Central memory CD8-positive, alpha-beta T cell (primary cell): ENCODE results near the gene VAMP5.
"Not testable (repeated sequence)": the region's sequence is repeated elsewhere in the genome, so short reads cannot be mapped to it uniquely, and the experiment has no call there.

ENCODE experiments used
- ATAC-seq: fragments of 150-1000 bp; cut with Tn5 transposase; replicated peaks from 2 replicates; pipeline ENCODE4 v1.10.0; 2022; ENCODE audit warnings: mild to moderate bottlenecking, moderate FRiP score, moderate number of reproducible peaks; ENCODE audit not compliant: poor library complexity, severe bottlenecking; ENCODE audit errors: extremely low read depth
- DNase-seq, 2 donors: peaks; one replicate each; pipeline ENCODE4 v3.0.0; 2021; ENCODE audit warnings: low spot score in 2 of 2
- H3K27ac Mint-ChIP-seq: one replicate; pipeline ENCODE4 v1.8.0; 2022; ENCODE audit warnings: low read depth, mild to moderate bottlenecking, moderate library complexity, mixed read lengths
- H3K27me3 Mint-ChIP-seq: one replicate; pipeline ENCODE4 v1.8.0; 2022; ENCODE audit warnings: mixed read lengths
- H3K36me3 Mint-ChIP-seq: one replicate; pipeline ENCODE4 v1.8.0; 2022; ENCODE audit warnings: mild to moderate bottlenecking, moderate library complexity, mixed read lengths; ENCODE audit not compliant: insufficient read depth
- H3K4me1 Mint-ChIP-seq: one replicate; pipeline ENCODE4 v1.8.0; 2022; ENCODE audit warnings: mixed read lengths
- H3K4me3 Mint-ChIP-seq: one replicate; pipeline ENCODE4 v1.8.0; 2022; ENCODE audit warnings: mild to moderate bottlenecking, moderate library complexity, mixed read lengths
- H3K9me3 Mint-ChIP-seq: one replicate; pipeline ENCODE4 v1.8.0; 2022; ENCODE audit warnings: mixed read lengths

VAMP5 gene

DNA sequence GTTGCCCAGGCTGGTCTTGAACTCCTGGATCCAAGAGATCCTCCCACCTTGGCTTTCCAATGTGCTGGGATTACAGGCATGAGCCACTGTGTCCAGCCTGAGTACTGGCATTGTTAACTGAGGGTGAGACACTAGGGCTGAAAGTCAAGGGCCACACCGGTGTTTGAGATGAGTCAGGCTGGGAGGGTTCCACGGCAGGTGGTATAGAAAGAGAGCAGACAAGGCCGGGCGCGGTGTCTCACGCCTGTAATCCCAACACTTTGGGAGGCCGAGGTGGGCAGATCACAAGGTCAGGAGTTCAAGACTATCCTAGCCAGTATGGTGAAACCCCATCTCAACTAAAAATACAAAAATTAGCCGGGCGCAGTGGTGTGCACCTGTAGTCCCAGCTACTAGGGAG is 8.1 kb downstream of the VAMP5 start:
- peaks cover 64% of the 10 kb centered on the region for H3K4me1 Mint-ChIP-seq
- H3K9me3 Mint-ChIP-seq, H3K27ac Mint-ChIP-seq, H3K27me3 Mint-ChIP-seq, H3K4me3 Mint-ChIP-seq, H3K36me3 Mint-ChIP-seq, ATAC-seq, DNase-seq: not testable (repeated sequence)

- peaks cover 59% of the 10 kb centered on the region for H3K4me1 Mint-ChIP-seq
- H3K27ac Mint-ChIP-seq = peak overlapping the region; percentile 38
- ATAC-seq = no peak
- H3K4me3 Mint-ChIP-seq = peak overlapping the region; percentile 16
- H3K9me3 Mint-ChIP-seq = no peaks in the 10 kb centered on the region
- DNase-seq = no peak
- no peaks in the 10 kb centered on the region for H3K27me3 Mint-ChIP-seq
- H3K36me3 Mint-ChIP-seq = peaks cover 9% of the 10 kb centered on the region
Measured at GRCh38 chr2:85593023-85593422, 8.8 kb downstream of the VAMP5 start.

DNA sequence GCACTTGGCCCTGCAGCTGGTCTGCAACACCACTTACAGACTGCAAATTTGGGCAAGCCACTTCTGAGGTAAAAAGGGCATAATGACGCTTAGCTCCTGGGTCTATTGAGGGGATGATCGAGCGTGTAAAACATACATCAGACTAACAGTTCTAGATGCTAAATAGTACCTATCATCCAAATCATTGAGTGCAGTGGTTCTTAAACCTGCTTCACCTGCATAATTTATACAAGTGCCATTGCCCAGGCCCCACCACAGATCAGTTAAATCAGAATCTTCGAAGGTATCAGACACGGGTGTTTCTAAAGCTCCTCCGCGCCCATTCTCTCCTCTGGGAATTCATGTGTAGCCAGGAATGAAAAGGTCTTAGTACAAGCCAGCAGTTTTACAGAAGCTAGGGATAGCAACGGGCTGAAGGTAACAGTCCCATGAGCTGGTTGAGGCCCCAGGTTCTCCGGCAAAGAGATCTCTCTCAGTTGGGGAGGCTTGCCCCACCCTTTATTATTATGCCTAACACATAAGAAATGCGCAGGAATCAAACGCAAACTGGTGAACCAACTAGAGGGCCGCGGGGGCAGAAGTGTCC is 10.6 kb downstream of the VAMP5 start:
- no peak for ATAC-seq

GRCh38 chr2:85595301-85596025 is 11.2 kb downstream of the VAMP5 start, which contains the start of gene RNF181:
RNF181 (plus strand) TSS chr2:85595745; CDS start chr2:85595764, 19 bp downstream.
- ATAC-seq (peak; percentile 100), DNase-seq (peak; percentile 72 to 83)
- peaks cover 43% of the 10 kb centered on the region for H3K4me1 Mint-ChIP-seq
- H3K4me3 Mint-ChIP-seq = peak within 1 kb of the TSS; percentile 100
- H3K27ac Mint-ChIP-seq = peak within 1 kb of the TSS; percentile 100
- H3K27me3 Mint-ChIP-seq = no peaks in the 10 kb centered on the region
- H3K9me3 Mint-ChIP-seq = no peaks in the 10 kb centered on the region
- peaks cover 13% of the 10 kb centered on the region for H3K36me3 Mint-ChIP-seq

More for the DNA sequence above, 10.6 kb downstream of the VAMP5 start:
- no peaks in the 10 kb centered on the region for H3K27me3 Mint-ChIP-seq
- no peaks in the 10 kb centered on the region for H3K9me3 Mint-ChIP-seq
- peak overlapping the region; percentile 100 for H3K4me3 Mint-ChIP-seq
- DNase-seq = no peak
- H3K27ac Mint-ChIP-seq = peak overlapping the region; percentile 100
- peaks cover 48% of the 10 kb centered on the region for H3K4me1 Mint-ChIP-seq
- H3K36me3 Mint-ChIP-seq = peaks cover 13% of the 10 kb centered on the region

GRCh38 chr2:85596026-85596333 is 11.7 kb downstream of the VAMP5 start:
- H3K36me3 Mint-ChIP-seq = peaks cover 13% of the 10 kb centered on the region
- no peaks in the 10 kb centered on the region for H3K27me3 Mint-ChIP-seq
- H3K27ac Mint-ChIP-seq = peak overlapping the region; percentile 100
- peak overlapping the region; percentile 100 for H3K4me3 Mint-ChIP-seq
- ATAC-seq = no peak
- no peak for DNase-seq
- peaks cover 38% of the 10 kb centered on the region for H3K4me1 Mint-ChIP-seq
- no peaks in the 10 kb centered on the region for H3K9me3 Mint-ChIP-seq

DNA sequence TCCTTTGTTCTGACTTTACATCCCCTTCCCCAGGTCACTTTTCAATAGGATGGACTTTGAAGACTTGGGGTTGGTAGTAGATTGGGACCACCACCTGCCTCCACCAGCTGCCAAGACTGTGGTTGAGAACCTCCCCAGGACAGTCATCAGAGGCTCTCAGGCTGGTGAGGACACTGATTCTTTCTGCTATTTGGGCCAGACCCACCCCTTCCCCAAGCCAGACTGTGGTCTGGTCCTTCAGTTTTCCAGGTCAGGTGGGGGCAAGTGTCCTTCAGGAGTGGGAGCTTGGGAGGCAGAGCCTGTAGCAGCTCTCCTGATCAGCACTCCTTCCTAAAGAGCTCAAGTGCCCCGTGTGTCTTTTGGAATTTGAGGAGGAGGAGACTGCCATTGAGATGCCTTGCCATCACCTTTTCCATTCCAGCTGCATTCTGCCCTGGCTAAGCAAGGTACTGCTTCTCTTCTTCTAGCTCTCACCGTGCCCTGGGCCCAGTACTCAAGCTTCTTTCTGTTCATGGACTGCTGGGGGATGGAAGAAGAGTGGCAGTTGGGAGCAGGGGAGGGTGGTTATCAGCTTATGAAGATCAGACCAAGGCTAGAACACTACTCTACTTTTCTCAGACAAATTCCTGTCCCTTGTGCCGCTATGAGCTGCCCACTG is 12.4 kb downstream of the VAMP5 start:
- Mint-ChIP-seq H3K4me1 (peaks cover 40% of the 10 kb centered on the region), H3K27ac (peak overlapping the region; percentile 100), H3K9me3 (no peaks in the 10 kb centered on the region), H3K4me3 (peak overlapping the region; percentile 100), H3K27me3 (no peaks in the 10 kb centered on the region), H3K36me3 (peaks cover 13% of the 10 kb centered on the region)
- ATAC-seq (no peak), DNase-seq (no peak)

GRCh38 chr2:85597241-85597640 is 13.0 kb downstream of the VAMP5 start:
- ATAC-seq (no peak), DNase-seq (no peak)
- H3K4me3 Mint-ChIP-seq = peak overlapping the region; percentile 100
- H3K4me1 Mint-ChIP-seq = peaks cover 45% of the 10 kb centered on the region
- no peaks in the 10 kb centered on the region for H3K27me3 Mint-ChIP-seq
- no peak overlapping the region for H3K27ac Mint-ChIP-seq
- no peaks in the 10 kb centered on the region for H3K9me3 Mint-ChIP-seq
- peaks cover 18% of the 10 kb centered on the region for H3K36me3 Mint-ChIP-seq

DNA sequence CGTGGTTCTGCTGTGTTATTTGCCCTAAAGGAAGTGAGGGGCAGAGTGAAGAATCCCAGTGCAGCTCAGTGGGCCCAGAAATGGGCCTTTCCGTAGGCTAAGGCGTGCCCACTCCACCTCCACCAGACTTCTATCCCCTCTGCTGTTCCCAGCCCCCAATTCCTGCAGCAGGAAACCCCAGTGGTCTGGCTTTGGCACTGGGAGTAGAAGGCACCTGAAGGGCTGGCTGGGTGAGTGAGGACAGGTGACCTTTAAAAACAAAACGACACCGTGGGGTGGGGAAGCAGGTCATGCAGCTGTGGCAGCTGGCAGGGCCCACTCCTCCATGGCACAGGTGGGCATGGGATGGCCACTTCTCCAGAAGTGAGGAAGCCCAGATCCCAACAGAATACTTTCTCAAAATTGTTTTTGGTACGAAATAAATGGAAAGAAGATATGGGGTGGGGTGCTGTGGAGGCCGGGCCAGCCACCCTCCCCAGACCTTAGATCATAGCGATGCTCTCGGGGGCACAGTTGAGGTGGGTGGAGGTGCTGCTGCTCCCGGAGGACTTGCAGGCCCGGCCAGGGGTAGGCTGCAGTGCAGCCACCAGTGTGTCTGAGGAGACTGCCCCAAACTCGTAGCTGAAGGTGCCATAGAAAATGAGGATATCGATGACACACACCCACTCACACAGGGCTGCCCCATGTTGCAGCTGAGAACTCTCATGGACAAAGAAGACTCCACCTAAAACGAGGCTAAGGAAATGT is 14.5 kb downstream of the VAMP5 start:
- no peaks in the 10 kb centered on the region for H3K27me3 Mint-ChIP-seq
- no peak for ATAC-seq
- no peaks in the 10 kb centered on the region for H3K9me3 Mint-ChIP-seq
- H3K36me3 Mint-ChIP-seq = peaks cover 16% of the 10 kb centered on the region
- peaks cover 55% of the 10 kb centered on the region for H3K4me1 Mint-ChIP-seq
- no peak overlapping the region for H3K27ac Mint-ChIP-seq
- DNase-seq = no peak
- H3K4me3 Mint-ChIP-seq = no peak overlapping the region

GRCh38 chr2:85599468-85600234 is 15.4 kb downstream of the VAMP5 start:
- DNase-seq = no peak
- Mint-ChIP-seq H3K4me3 (no peak overlapping the region), H3K27me3 (no peaks in the 10 kb centered on the region), H3K4me1 (peaks cover 49% of the 10 kb centered on the region), H3K27ac (no peak overlapping the region), H3K36me3 (peaks cover 16% of the 10 kb centered on the region), H3K9me3 (no peaks in the 10 kb centered on the region)
- ATAC-seq = no peak

DNA sequence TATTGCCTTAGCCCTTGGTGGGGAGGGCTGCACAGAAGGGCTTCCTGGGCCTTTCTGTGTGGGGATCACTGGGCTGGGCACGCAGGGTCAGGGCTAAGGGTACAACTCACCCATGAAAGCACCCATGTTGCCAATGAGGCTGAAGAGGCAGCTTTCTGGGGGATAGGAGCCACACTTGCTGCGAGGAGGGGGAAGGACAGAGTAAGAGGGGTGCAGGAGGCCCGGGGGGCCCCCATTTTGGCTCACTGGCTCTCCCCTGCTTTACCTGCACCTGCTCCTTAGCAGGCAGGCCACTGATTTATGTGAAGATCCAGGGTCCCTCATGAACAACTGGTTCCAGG is 16.0 kb downstream of the VAMP5 start:
- DNase-seq = no peak
- H3K27ac Mint-ChIP-seq = no peak overlapping the region

GRCh38 chr2:85600951-85601770 is 16.9 kb downstream of the VAMP5 start:
- Mint-ChIP-seq H3K27me3 (no peaks in the 10 kb centered on the region), H3K4me1 (peaks cover 34% of the 10 kb centered on the region), H3K27ac (peak overlapping the region; percentile 87), H3K36me3 (peaks cover 10% of the 10 kb centered on the region), H3K4me3 (peak overlapping the region; percentile 82), H3K9me3 (no peaks in the 10 kb centered on the region)
- DNase-seq (no peak), ATAC-seq (no peak)

More for the DNA sequence above, 16.0 kb downstream of the VAMP5 start:
- Mint-ChIP-seq H3K27me3 (no peaks in the 10 kb centered on the region), H3K4me3 (no peak overlapping the region), H3K4me1 (peaks cover 43% of the 10 kb centered on the region), H3K36me3 (peaks cover 16% of the 10 kb centered on the region), H3K9me3 (no peaks in the 10 kb centered on the region)
- ATAC-seq = no peak
